GM21528 (cell line): ENCODE measurements around the gene NOL4L.

Experiments
- ATAC-seq: cut with Tn5 transposase; IDR thresholded peaks from one replicate; pipeline ENCODE4 v1.9.1; 2021; ENCODE audit warnings: mild to moderate bottlenecking, moderate library complexity; ENCODE audit not compliant: unreplicated experiment, low FRiP score

The NOL4L gene

GRCh38 chr20:32544893-32545840 lies 40.0 kb downstream of the NOL4L start:
- no peak for ATAC-seq

- ATAC-seq: no peak
Observed at GRCh38 chr20:32544260-32544722, 40.8 kb downstream of the NOL4L start.

GRCh38 chr20:32543570-32544259 lies 41.4 kb downstream of the NOL4L start:
- ATAC-seq: no peak

- ATAC-seq: no peak
Observed at GRCh38 chr20:32542259-32542615, 42.9 kb downstream of the NOL4L start.

- ATAC-seq: no peak
Observed at GRCh38 chr20:32541323-32542258, 43.5 kb downstream of the NOL4L start.

GRCh38 chr20:32539817-32540675 lies 45.1 kb downstream of the NOL4L start:
- no peak for ATAC-seq

- no peak for ATAC-seq
Observed at GRCh38 chr20:32539026-32539816, 45.9 kb downstream of the NOL4L start.

GRCh38 chr20:32538526-32538939 lies 46.6 kb downstream of the NOL4L start:
- no peak for ATAC-seq

GRCh38 chr20:32537657-32538525 lies 47.2 kb downstream of the NOL4L start:
- no peak for ATAC-seq

GRCh38 chr20:32536851-32537656 lies 48.1 kb downstream of the NOL4L start:
- ATAC-seq: no peak

- no peak for ATAC-seq
Observed at GRCh38 chr20:32535953-32536823, 48.9 kb downstream of the NOL4L start.

GRCh38 chr20:32535316-32535952 lies 49.7 kb downstream of the NOL4L start:
- ATAC-seq: no peak

- no peak for ATAC-seq
Observed at GRCh38 chr20:32534661-32535240, 50.4 kb downstream of the NOL4L start.

- ATAC-seq: no peak
Observed at GRCh38 chr20:32533732-32534131, 51.4 kb downstream of the NOL4L start.

GRCh38 chr20:32532246-32532645 lies 52.9 kb downstream of the NOL4L start:
- ATAC-seq: no peak
